Urinary bladder (tissue), 4 donors: ENCODE results near the gene KCNH5. TPM values are rescaled to one million over a fixed set of nuclear protein-coding genes. Genes with fewer than 3 reads are reported as not detected.
"Not testable (repeated sequence)": the region's sequence is repeated elsewhere in the genome, so short reads cannot be mapped to it uniquely, and the experiment has no call there.

Source experiments
- DNase-seq: peaks from one replicate; pipeline ENCODE4 v3.0.0-alpha.2; 2015; ENCODE audit errors: extremely low spot score
- H3K27ac ChIP-seq: one replicate; pipeline ENCODE4 v1.5.1; 2013; ENCODE audit warnings: low read depth, mild to moderate bottlenecking, moderate library complexity
- H3K36me3 ChIP-seq: one replicate; pipeline ENCODE4 v1.6.1; 2013; ENCODE audit warnings: mild to moderate bottlenecking, moderate library complexity; ENCODE audit not compliant: insufficient read depth
- H3K4me1 ChIP-seq: one replicate; pipeline ENCODE4 v1.6.1; 2013; ENCODE audit warnings: mild to moderate bottlenecking, moderate library complexity; ENCODE audit not compliant: insufficient read depth
- H3K4me3 ChIP-seq: one replicate; pipeline ENCODE4 v1.5.1; 2013; ENCODE audit warnings: low read depth, low read length
- WGBS: extraction: QIAGEN DNeasy Blood & Tissue Kit; methylation state at CpG from one replicate; pipeline ENCODE4 v1.1.7; 2013; 5-methylcytosine and 5-hydroxymethylcytosine counted together
- polyA plus RNA-seq: library from polyadenylated mRNA; stranded (reverse); fragments of 200-250 nt; gene quantifications from one replicate; pipeline ENCODE4 v1.2.3, GENCODE V29; 2013
- total RNA-seq: library from RNA; depleted of rRNA; stranded (reverse); fragments of >200 nt; gene quantifications from one replicate; pipeline ENCODE4 v1.2.3, GENCODE V29; 2014
- donor health status: healthy with polysubstance abuse.
- donor health status: healthy.

Gene KCNH5
- total and polyA plus RNA-seq, 2 donors: 0.10 to 6.7 TPM

- no peak for DNase-seq
- Histone ChIP-seq H3K4me3 (no peak overlapping the region), H3K36me3 (no peaks in the 10 kb centered on the region), H3K27ac (no peak overlapping the region), H3K4me1 (no peaks in the 10 kb centered on the region)
- 44% methylated on average over 1 of the region's 1 CpG for WGBS
These were observed 150.5 kb downstream of the KCNH5 start for GRCh38 chr14:62894736-62895135.

GRCh38 chr14:62889364-62889763 is 155.9 kb downstream of the KCNH5 start:
- 27% methylated on average over 4 of the region's 4 CpGs for WGBS
- DNase-seq: no peak
- Histone ChIP-seq H3K4me1 (no peaks in the 10 kb centered on the region), H3K4me3 (no peak overlapping the region), H3K27ac (no peak overlapping the region), H3K36me3 (no peaks in the 10 kb centered on the region)

- WGBS: 47% methylated on average over 1 of the region's 1 CpG
- no peak overlapping the region for H3K27ac ChIP-seq
- no peaks in the 10 kb centered on the region for H3K36me3 ChIP-seq
- no peak for DNase-seq
- no peak overlapping the region for H3K4me3 ChIP-seq
- H3K4me1 ChIP-seq: no peaks in the 10 kb centered on the region
These were observed 158.8 kb downstream of the KCNH5 start for GRCh38 chr14:62886461-62886860.

DNA sequence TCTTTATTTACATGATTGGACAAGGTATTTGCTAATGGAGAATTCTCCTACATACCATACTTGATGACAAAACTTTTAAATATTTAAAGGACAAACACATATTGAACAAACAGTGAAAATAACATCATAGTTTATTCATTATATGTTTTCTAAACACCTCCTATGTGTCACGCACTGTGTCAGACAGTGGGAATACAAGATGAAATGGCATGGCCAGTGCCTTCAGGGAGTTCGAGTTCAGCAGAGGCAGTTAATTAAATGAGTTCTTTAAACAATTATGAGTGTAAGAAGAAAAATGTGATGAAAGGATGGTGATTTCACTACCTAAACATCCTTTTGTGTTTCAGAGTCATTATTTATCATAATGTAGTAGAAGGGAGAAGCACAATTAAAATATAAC is 159.8 kb downstream of the KCNH5 start:
- WGBS: 68% methylated on average over 2 of the region's 2 CpGs
- Histone ChIP-seq H3K4me3 (no peak overlapping the region), H3K27ac (no peak overlapping the region), H3K36me3 (no peaks in the 10 kb centered on the region), H3K4me1 (no peaks in the 10 kb centered on the region)
- DNase-seq: no peak

GRCh38 chr14:62882967-62883366 is 162.3 kb downstream of the KCNH5 start:
- Histone ChIP-seq H3K27ac (no peak overlapping the region), H3K4me1 (no peaks in the 10 kb centered on the region), H3K36me3 (no peaks in the 10 kb centered on the region), H3K4me3 (no peak overlapping the region)
- 87% methylated on average over 2 of the region's 2 CpGs for WGBS
- DNase-seq: no peak

- Histone ChIP-seq H3K4me3 (no peak overlapping the region), H3K36me3 (no peaks in the 10 kb centered on the region), H3K4me1 (no peaks in the 10 kb centered on the region), H3K27ac (no peak overlapping the region)
- DNase-seq: no peak
- WGBS: 80% methylated on average over 1 of the region's 1 CpG
These were observed 178.9 kb downstream of the KCNH5 start for GRCh38 chr14:62866376-62866775.

GRCh38 chr14:62864588-62864987 is 180.7 kb downstream of the KCNH5 start:
- no peaks in the 10 kb centered on the region for H3K36me3 ChIP-seq
- no peaks in the 10 kb centered on the region for H3K4me1 ChIP-seq
- no peak overlapping the region for H3K27ac ChIP-seq
- no peak for DNase-seq
- H3K4me3 ChIP-seq: no peak overlapping the region

DNA sequence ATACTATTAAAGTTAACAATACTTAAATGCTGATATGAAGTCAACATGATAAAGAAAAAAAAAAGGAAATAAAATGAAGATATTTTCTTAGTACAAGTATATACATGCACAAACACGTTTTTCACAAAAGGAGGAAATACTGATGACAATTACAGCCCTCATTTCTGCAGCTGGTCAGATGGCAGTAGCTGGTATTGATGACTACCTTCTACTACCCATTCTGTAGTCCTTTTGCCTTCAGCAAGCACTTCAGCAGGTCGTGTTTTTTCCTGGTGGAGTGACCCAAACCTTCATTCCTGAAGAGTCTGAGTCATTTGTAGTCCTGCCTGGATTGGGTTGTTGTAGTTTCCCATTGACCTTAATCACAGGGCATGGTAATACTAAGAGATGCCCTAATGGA is 187.2 kb downstream of the KCNH5 start:
- not testable (repeated sequence) for H3K4me1 ChIP-seq, H3K4me3 ChIP-seq, DNase-seq, H3K27ac ChIP-seq, H3K36me3 ChIP-seq
- 52% methylated on average over 2 of the region's 2 CpGs for WGBS

DNA sequence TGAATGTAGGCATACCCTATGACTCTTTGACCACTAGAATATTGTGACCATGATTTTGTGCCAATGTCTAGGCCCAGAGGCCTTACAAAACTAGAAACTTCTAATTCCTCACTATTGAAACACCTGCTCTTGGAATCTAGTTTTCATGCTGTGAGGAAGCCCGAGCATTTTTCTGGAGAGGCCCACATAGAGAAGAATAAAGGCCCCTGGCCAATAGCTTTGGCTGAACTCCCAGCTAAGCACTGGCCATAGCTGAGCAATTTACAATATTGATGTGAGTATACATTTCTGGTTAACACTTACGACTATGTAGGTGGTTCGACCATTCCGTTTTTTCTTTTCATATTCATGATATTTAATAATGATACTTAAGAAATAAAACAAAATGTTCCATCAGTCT is 190.3 kb downstream of the KCNH5 start:
- no peaks in the 10 kb centered on the region for H3K36me3 ChIP-seq
- no peak overlapping the region for H3K27ac ChIP-seq
- 77% methylated on average over 4 of the region's 4 CpGs for WGBS
- H3K4me3 ChIP-seq: no peak overlapping the region
- no peaks in the 10 kb centered on the region for H3K4me1 ChIP-seq
- no peak for DNase-seq

- Histone ChIP-seq H3K27ac (no peak overlapping the region), H3K4me1 (no peaks in the 10 kb centered on the region), H3K4me3 (no peak overlapping the region), H3K36me3 (no peaks in the 10 kb centered on the region)
- no peak for DNase-seq
These were observed 198.1 kb downstream of the KCNH5 start for GRCh38 chr14:62847168-62847567.

DNA sequence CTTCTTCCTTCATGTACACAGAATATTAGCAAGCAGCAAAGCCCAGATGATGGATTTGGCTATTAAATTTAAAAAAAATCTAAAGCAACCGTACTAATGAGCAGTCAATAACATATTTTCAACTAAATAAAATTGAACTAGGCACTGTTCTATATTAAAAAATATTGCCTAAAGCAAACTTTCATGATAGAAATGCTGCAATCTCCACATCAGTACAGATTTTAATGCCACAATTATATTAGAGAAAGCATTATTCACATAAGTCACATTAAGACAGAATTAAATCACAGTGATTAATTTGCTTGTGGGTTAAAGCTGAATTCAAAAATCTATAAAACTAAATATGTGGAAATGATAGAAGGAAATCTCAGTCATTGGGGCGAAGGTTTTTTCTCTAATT is 200.7 kb downstream of the KCNH5 start:
- no peak for DNase-seq
- H3K4me1 ChIP-seq: no peaks in the 10 kb centered on the region
- no peaks in the 10 kb centered on the region for H3K36me3 ChIP-seq
- H3K27ac ChIP-seq: no peak overlapping the region
- H3K4me3 ChIP-seq: no peak overlapping the region
- 86% methylated on average over 2 of the region's 2 CpGs for WGBS

DNA sequence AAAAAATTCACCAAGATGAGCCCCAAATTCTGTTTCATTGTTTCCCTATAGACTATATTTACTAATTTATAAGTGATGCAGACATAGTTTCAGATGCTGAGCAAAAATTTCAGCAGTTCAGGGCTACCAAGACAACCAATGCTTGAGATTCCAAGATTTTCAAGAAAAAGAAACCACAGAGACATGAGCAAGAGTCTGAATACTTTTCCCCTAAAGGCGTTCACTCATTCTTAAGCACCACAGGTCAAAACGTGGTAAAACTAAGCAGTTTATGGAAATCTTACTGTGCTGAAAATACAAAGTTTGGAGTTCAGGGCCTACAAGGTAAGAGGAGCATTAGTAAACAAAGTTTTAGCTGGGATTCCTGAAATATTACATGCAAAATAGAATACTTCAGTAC is 221.2 kb downstream of the KCNH5 start:
- Histone ChIP-seq H3K27ac (no peak overlapping the region), H3K4me1 (no peaks in the 10 kb centered on the region), H3K36me3 (no peaks in the 10 kb centered on the region), H3K4me3 (no peak overlapping the region)
- whole genome bisulfite sequencing: 79% methylated on average over 2 of the region's 2 CpGs
- no peak for DNase-seq

- H3K4me1 ChIP-seq: no peaks in the 10 kb centered on the region
- H3K4me3 ChIP-seq: no peak overlapping the region
- H3K36me3 ChIP-seq: no peaks in the 10 kb centered on the region
- WGBS: 83% methylated on average over 1 of the region's 1 CpG
- no peak for DNase-seq
- no peak overlapping the region for H3K27ac ChIP-seq
These were observed 225.3 kb downstream of the KCNH5 start for GRCh38 chr14:62819931-62820330.

DNA sequence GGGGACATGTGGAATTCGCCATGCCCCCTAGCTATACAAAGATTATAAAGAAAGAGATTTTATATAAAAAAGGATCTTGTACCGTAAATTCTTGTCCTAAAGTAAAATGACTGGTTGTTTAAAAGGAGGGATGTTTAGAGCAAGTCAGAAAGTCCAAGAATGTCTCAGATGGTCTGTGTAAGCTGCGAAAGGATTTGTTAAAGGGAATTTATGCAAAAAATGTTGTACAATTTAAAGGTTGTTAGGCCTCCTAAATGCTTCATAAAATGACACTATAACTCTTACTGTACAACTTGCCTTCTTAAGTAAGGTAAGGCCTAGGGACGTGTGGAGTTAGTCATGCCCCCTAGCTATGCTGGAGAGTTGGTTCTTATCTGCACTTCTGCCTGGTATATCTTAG is 237.6 kb downstream of the KCNH5 start:
- WGBS: 81% methylated on average over 4 of the region's 4 CpGs
- Histone ChIP-seq H3K4me3 (no peak overlapping the region), H3K36me3 (no peaks in the 10 kb centered on the region), H3K27ac (no peak overlapping the region), H3K4me1 (no peaks in the 10 kb centered on the region)
- DNase-seq: no peak

GRCh38 chr14:62800577-62800976 is 244.7 kb downstream of the KCNH5 start:
- Histone ChIP-seq H3K27ac (no peak overlapping the region), H3K36me3 (no peaks in the 10 kb centered on the region), H3K4me3 (no peak overlapping the region), H3K4me1 (no peaks in the 10 kb centered on the region)
- WGBS: 37% methylated on average over 3 of the region's 3 CpGs
- no peak for DNase-seq
